ENCODE results near the gene CLDN18.

CLDN18 gene

DNA sequence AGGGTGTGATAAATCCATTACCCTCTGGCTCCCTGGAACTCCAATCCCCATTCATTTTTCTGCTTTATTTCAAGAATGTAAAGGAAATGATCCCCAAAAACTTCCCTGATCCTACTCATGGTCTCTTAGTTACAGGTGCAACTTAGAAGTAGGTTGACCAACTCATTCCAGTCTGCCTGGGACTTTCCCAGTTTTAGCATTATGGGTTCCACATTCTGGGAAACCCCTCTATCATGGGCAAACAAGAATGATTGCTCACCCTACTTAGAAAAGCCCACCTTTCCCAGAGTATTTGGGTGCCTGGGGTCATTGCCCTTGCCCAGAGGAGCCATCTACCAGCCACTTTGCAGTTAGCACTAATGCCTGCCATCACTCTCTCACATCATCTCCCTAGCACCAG lies 15.6 kb downstream of the CLDN18 start:
- no peak overlapping the region for H3K4me2 ChIP-seq (ENCODE audit: low read length)
- TF ChIP-seq EZH2 (IDR thresholded peaks at IDR 0.05; ENCODE audit: borderline replicate concordance, low read length): no peak
- TF ChIP-seq, protein P1, sequence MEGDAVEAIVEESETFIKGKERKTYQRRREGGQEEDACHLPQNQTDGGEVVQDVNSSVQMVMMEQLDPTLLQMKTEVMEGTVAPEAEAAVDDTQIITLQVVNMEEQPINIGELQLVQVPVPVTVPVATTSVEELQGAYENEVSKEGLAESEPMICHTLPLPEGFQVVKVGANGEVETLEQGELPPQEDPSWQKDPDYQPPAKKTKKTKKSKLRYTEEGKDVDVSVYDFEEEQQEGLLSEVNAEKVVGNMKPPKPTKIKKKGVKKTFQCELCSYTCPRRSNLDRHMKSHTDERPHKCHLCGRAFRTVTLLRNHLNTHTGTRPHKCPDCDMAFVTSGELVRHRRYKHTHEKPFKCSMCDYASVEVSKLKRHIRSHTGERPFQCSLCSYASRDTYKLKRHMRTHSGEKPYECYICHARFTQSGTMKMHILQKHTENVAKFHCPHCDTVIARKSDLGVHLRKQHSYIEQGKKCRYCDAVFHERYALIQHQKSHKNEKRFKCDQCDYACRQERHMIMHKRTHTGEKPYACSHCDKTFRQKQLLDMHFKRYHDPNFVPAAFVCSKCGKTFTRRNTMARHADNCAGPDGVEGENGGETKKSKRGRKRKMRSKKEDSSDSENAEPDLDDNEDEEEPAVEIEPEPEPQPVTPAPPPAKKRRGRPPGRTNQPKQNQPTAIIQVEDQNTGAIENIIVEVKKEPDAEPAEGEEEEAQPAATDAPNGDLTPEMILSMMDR (IDR thresholded peaks at IDR 0.05; ENCODE audit: low read length): no peak
- H3K27me3 ChIP-seq (ENCODE audit: insufficient read depth, low read length): no peaks in the 10 kb centered on the region
- no peak overlapping the region for H3K9ac ChIP-seq (ENCODE audit: low read length)
- no peak overlapping the region for H3K4me3 ChIP-seq (ENCODE audit: low read depth, low read length, poor library complexity, severe bottlenecking)
- no peak overlapping the region for H3K27ac ChIP-seq (ENCODE audit: low read depth, low read length, poor library complexity, severe bottlenecking)
- no peaks in the 10 kb centered on the region for H3K9me3 ChIP-seq (ENCODE audit: low read length)
- H2AFZ ChIP-seq (ENCODE audit: low read length): no peak overlapping the region
- H4K20me1 ChIP-seq (ENCODE audit: insufficient read depth, low read length): no peaks in the 10 kb centered on the region
- H3F3A ChIP-seq (ENCODE audit: insufficient read depth, low read length): no peaks in the 10 kb centered on the region
- H3K79me2 ChIP-seq (ENCODE audit: insufficient read depth, low read length): no peaks in the 10 kb centered on the region
- H3K4me1 ChIP-seq (ENCODE audit: insufficient read depth, low read length, severe bottlenecking): no peaks in the 10 kb centered on the region
- no peaks in the 10 kb centered on the region for H3K9me2 ChIP-seq (ENCODE audit: low read depth, low read length)
- H3K36me3 ChIP-seq (ENCODE audit: insufficient read depth, low read length): no peaks in the 10 kb centered on the region

DNA sequence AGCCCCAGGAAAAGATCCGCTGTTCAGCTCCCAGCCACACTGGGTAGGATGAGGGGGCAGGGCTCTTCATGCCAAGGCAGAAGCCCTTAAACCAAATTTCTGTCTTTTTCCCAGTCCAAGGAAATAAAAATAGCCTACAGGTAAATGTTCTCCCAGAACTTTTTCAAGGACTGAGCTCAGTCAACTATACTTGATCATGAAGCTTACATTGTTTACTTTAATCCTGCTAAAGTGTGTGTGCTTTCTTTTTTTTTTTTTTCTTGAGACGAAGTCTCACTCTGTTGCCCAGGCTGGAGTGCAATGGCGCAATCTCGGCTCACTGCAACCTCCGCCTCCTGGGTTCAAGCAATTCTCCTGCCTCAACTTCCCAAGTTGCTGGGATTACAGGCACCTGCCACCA lies 17.9 kb downstream of the CLDN18 start:
- H3K4me3 ChIP-seq (ENCODE audit: low read depth, low read length, poor library complexity, severe bottlenecking): no peak overlapping the region
- H3K4me1 ChIP-seq (ENCODE audit: insufficient read depth, low read length, severe bottlenecking): no peaks in the 10 kb centered on the region
- H4K20me1 ChIP-seq (ENCODE audit: insufficient read depth, low read length): no peaks in the 10 kb centered on the region
- no peaks in the 10 kb centered on the region for H3K27me3 ChIP-seq (ENCODE audit: insufficient read depth, low read length)
- H3K9me2 ChIP-seq (ENCODE audit: low read depth, low read length): no peaks in the 10 kb centered on the region
- H3F3A ChIP-seq (ENCODE audit: insufficient read depth, low read length): no peaks in the 10 kb centered on the region
- no peak overlapping the region for H3K27ac ChIP-seq (ENCODE audit: low read depth, low read length, poor library complexity, severe bottlenecking)
- H3K79me2 ChIP-seq (ENCODE audit: insufficient read depth, low read length): no peaks in the 10 kb centered on the region
- TF ChIP-seq, protein P1 (IDR thresholded peaks at IDR 0.05; ENCODE audit: low read length): no peak
- TF ChIP-seq EZH2 (IDR thresholded peaks at IDR 0.05; ENCODE audit: borderline replicate concordance, low read length): no peak
- no peak overlapping the region for H3K4me2 ChIP-seq (ENCODE audit: low read length)
- no peaks in the 10 kb centered on the region for H3K9me3 ChIP-seq (ENCODE audit: low read length)
- H2AFZ ChIP-seq (ENCODE audit: low read length): no peak overlapping the region
- no peak overlapping the region for H3K9ac ChIP-seq (ENCODE audit: low read length)
- H3K36me3 ChIP-seq (ENCODE audit: insufficient read depth, low read length): no peaks in the 10 kb centered on the region

DNA sequence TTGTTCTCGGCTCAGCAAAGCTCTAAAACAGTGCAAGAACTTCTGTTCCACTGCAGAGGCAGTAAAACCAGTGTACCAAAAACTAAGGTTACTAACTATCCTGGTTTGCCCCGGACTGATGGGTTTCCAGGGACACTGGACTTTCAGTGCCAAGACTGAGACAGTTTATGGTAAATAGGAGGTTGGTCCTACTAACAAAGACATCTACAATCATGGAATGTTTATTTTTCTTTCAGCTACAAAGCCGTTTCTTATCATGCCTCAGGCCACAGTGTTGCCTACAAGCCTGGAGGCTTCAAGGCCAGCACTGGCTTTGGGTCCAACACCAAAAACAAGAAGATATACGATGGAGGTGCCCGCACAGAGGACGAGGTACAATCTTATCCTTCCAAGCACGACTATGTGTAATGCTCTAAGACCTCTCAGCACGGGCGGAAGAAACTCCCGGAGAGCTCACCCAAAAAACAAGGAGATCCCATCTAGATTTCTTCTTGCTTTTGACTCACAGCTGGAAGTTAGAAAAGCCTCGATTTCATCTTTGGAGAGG lies 20.8 kb downstream of the CLDN18 start:
- Histone ChIP-seq H3K79me2 (ENCODE audit: insufficient read depth, low read length) (no peaks in the 10 kb centered on the region), H3K9me2 (ENCODE audit: low read depth, low read length) (no peaks in the 10 kb centered on the region), H2AFZ (ENCODE audit: low read length) (no peak overlapping the region), H3K4me1 (ENCODE audit: insufficient read depth, low read length, severe bottlenecking) (no peaks in the 10 kb centered on the region), H3K27me3 (ENCODE audit: insufficient read depth, low read length) (no peaks in the 10 kb centered on the region), H4K20me1 (ENCODE audit: insufficient read depth, low read length) (no peaks in the 10 kb centered on the region), H3K4me2 (ENCODE audit: low read length) (no peak overlapping the region), H3K9me3 (ENCODE audit: low read length) (no peaks in the 10 kb centered on the region), H3K36me3 (ENCODE audit: insufficient read depth, low read length) (no peaks in the 10 kb centered on the region), H3F3A (ENCODE audit: insufficient read depth, low read length) (no peaks in the 10 kb centered on the region), H3K27ac (ENCODE audit: low read depth, low read length, poor library complexity, severe bottlenecking) (no peak overlapping the region), H3K9ac (ENCODE audit: low read length) (no peak overlapping the region), H3K4me3 (ENCODE audit: low read depth, low read length, poor library complexity, severe bottlenecking) (no peak overlapping the region)
- no peak for TF ChIP-seq EZH2 (IDR thresholded peaks at IDR 0.05; ENCODE audit: borderline replicate concordance, low read length)
- TF ChIP-seq, protein P1 (IDR thresholded peaks at IDR 0.05; ENCODE audit: low read length): no peak
